Activated T-cell treated with anti-CD3 and anti-CD28 coated beads, Interleukin-2, amount 50 U/mL, for 4 hours (primary cell): ENCODE measurements around the gene PITPNC1. TPM values are rescaled to one million over a fixed set of nuclear protein-coding genes. Genes with fewer than 3 reads are reported as not detected.

Experiments
- ATAC-seq, 2 donors: fragments of 200-7000 bp; cut with Tn5 transposase; one replicate each; pipeline ENCODE4 v1.10.0; 2021
- DNase-seq: peaks from one replicate; pipeline ENCODE4 v3.0.0-alpha.2; 2020
- H3K27me3 Mint-ChIP-seq: one replicate; pipeline ENCODE4 v1.8.0; 2021; ENCODE audit warnings: low read depth, mixed read lengths
- H3K36me3 Mint-ChIP-seq: one replicate; pipeline ENCODE4 v1.8.0; 2022; ENCODE audit warnings: mixed read lengths; ENCODE audit not compliant: insufficient read depth
- H3K4me1 Mint-ChIP-seq: one replicate; pipeline ENCODE4 v1.8.0; 2021; ENCODE audit warnings: low read depth, mixed read lengths
- H3K4me3 Mint-ChIP-seq: one replicate; pipeline ENCODE4 v1.8.0; 2021; ENCODE audit warnings: mild to moderate bottlenecking, moderate library complexity, mixed read lengths
- H3K9me3 Mint-ChIP-seq: one replicate; pipeline ENCODE4 v1.8.0; 2021; ENCODE audit warnings: mixed read lengths
- total RNA-seq, 3 donors: library from RNA; stranded (reverse); gene quantifications; one replicate each; pipeline ENCODE4 v1.2.1, GENCODE V29; 2021

Gene PITPNC1
- total RNA-seq, 3 donors from 2014 or later: 14.3 to 28.0 (median 19.7) TPM

DNA sequence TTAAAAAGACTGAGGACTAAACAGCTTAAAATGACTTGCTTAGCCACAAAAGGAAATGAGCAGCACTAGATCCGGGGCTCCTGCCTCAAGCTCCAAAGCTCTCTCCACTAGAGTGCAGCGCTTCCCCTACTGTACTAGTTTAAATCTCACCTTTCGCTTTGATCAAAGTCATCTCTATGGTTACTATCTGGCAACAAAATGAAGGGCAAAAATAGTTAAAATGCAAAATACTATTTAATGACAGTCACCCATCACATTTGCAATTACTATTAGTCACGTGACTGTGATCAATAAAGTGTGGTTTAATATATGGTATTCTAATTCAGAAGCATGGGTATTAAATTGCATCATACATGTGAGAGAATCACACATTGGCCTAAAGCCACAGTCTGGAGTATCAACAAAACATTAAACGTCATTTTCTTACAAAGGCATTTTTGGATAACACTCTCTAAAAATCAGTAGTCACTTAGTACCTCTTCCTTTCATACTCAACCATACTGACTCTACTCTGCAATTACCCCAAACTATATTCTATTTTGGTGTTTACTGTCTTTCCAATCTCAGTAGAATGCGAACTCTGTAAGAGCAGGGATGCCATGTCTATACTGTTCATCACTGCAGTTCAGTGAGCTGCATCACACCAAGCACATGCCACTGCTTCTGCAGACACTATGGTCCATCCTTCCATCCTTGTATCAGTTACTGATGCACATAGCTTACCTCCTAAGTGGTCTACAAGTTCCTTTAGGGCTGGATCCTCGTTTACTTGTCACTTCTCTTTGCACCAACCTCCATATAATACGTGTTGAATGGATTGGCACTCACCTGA lies 16.9 kb upstream of the PITPNC1 start:
- peaks cover 41% of the 10 kb centered on the region for H3K36me3 Mint-ChIP-seq
- peak; percentile 82 to 86 for ATAC-seq
- DNase-seq: peak; percentile 36
- H3K9me3 Mint-ChIP-seq: no peaks in the 10 kb centered on the region
- H3K27me3 Mint-ChIP-seq: no peaks in the 10 kb centered on the region
- H3K4me3 Mint-ChIP-seq: peak overlapping the region; percentile 67
- peaks cover 61% of the 10 kb centered on the region for H3K4me1 Mint-ChIP-seq

DNA sequence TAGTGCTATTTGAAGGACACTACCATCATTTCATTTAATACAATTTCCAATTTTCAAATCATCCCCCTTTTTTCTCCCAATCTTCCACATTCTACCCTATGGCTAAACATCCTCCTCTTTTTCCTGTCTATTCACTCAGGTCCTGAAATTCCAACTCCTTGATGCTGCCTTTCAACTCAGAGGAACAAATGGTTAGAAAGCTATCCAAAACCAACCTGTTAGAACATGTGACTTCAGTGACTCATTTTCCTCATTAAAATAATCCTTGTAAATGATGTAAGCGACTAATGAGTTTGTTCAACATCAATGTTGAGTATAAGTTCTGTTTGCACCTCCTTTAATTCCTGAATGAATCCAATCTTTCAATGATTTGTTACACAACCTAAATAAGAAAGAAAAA lies 16.2 kb upstream of the PITPNC1 start:
- no peak for DNase-seq
- Mint-ChIP-seq H3K4me3 (peak overlapping the region; percentile 67), H3K4me1 (peaks cover 68% of the 10 kb centered on the region)

DNA sequence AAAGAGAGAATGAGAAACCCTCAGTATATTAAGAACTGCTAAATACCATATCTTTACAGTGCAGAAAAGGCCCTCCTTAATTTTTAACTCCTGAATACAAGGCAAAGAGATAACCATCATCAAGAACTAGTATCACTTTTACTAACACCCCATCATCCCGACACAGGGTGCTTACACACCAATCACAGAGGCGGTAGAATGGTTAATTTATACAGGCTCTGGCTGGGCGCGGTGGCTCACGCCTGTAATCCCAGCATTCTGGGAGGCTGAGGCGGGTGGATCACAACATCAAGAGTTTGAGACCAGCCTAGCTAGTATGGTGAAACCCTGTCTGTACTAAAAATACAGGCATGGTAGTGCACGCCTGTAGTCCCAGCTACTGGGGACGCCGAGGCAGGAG lies 14.9 kb upstream of the PITPNC1 start:
- Mint-ChIP-seq H3K36me3 (peaks cover 33% of the 10 kb centered on the region), H3K4me1 (peaks cover 73% of the 10 kb centered on the region), H3K4me3 (peak overlapping the region; percentile 29), H3K9me3 (no peaks in the 10 kb centered on the region), H3K27me3 (no peaks in the 10 kb centered on the region)
- ATAC-seq (no peak), DNase-seq (no peak)

More for the DNA sequence above, 16.2 kb upstream of the PITPNC1 start:
- Mint-ChIP-seq H3K27me3 (no peaks in the 10 kb centered on the region), H3K9me3 (no peaks in the 10 kb centered on the region), H3K36me3 (peaks cover 39% of the 10 kb centered on the region)
- no peak for ATAC-seq

- Mint-ChIP-seq H3K4me1 (peaks cover 57% of the 10 kb centered on the region), H3K9me3 (no peaks in the 10 kb centered on the region), H3K4me3 (peak overlapping the region; percentile 99), H3K27me3 (no peaks in the 10 kb centered on the region), H3K36me3 (peaks cover 27% of the 10 kb centered on the region)
- DNase-seq (no peak), ATAC-seq (no peak)
Measured at GRCh38 chr17:67364847-67365737, 12.0 kb upstream of the PITPNC1 start.

- H3K36me3 Mint-ChIP-seq: peaks cover 22% of the 10 kb centered on the region
- no peaks in the 10 kb centered on the region for H3K27me3 Mint-ChIP-seq
- ATAC-seq (peak; percentile 64), DNase-seq (no peak)
- H3K4me3 Mint-ChIP-seq: peak overlapping the region; percentile 99
- no peaks in the 10 kb centered on the region for H3K9me3 Mint-ChIP-seq
- H3K4me1 Mint-ChIP-seq: peaks cover 50% of the 10 kb centered on the region
Measured at GRCh38 chr17:67365738-67366192, 11.3 kb upstream of the PITPNC1 start.

DNA sequence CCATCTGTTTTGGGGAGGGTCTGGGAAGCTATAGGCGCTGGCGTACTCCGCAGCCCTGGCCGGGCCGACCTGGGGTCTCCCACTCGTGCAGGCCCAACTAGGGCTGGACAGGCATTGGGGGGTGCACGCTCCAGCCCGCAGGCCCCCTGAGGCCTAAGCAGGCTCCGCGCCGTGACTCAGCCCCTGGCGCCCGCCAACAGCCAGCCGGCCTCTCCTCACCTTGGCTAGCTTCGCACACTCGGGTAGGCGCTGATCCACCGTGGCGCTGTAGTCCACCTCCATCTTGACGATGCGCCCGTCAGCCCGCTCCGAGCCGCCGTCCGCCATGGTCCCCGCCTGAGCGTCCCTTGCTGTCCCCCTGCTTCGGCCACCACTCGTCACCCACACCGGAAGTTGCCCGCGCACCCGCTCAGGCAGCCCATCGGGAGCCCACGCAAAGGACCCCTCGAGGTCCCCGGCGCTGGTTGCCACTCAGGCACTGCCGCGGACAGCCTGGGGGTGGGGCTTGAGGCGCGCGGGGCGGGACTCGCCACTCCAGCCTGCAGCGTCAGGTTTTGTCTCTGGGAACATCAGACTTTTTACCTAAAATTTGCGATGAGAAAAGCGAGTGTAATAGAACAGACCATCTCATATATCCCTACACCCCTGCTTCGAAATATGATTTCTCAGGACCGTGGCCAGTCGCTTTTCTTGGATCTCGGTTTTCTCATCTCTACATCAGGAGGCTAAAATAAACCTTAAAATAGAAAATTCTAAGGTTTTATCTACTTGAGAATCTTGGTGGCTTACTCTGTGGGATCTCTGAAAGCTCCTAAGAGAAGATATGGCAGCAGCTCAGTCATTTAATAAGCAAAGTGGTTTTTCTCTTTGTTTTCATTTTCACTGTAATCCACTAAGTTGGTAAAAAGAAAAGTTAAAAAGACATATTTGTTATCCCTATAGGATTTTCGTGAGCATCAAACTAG lies 10.6 kb upstream of the PITPNC1 start, which contains the start of gene PSMD12:
Gene PSMD12, minus strand, starts transcription at position 385 of the 965 bp plus-strand sequence. Its CDS starts 58 bp downstream, at position 327.
- DNase-seq (peak; percentile 93), ATAC-seq (peak; percentile 85 to 88)

GRCh38 chr17:67369676-67370075 lies 7.4 kb upstream of the PITPNC1 start:
- Mint-ChIP-seq H3K27me3 (no peaks in the 10 kb centered on the region), H3K36me3 (peaks cover 4% of the 10 kb centered on the region), H3K4me3 (no peak overlapping the region), H3K4me1 (peaks cover 22% of the 10 kb centered on the region), H3K9me3 (no peaks in the 10 kb centered on the region)
- ATAC-seq (no peak), DNase-seq (no peak)

More for the DNA sequence above, 10.6 kb upstream of the PITPNC1 start, which contains the start of gene PSMD12:
- H3K4me3 Mint-ChIP-seq: peak within 1 kb of the TSS; percentile 99
- peaks cover 18% of the 10 kb centered on the region for H3K36me3 Mint-ChIP-seq
- H3K27me3 Mint-ChIP-seq: no peaks in the 10 kb centered on the region
- no peaks in the 10 kb centered on the region for H3K9me3 Mint-ChIP-seq
- H3K4me1 Mint-ChIP-seq: peaks cover 44% of the 10 kb centered on the region

DNA sequence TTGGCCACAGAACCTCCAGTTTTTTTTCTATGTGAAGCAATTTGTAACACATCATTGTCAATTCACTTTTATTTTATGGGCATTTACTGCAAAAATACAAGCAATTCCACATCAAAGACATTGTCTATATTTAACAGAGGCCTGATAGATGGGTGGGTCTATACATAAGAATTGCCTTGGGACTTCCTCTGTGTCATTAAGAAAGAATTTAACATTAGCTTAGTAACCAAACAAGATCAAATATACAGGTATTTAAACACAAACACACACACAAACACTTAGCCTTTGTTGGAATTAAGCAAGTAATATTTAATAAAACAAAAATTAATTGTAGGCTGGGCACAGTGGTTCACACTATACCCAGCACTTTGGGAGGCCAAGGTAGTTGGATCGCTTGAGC lies 4.3 kb upstream of the PITPNC1 start:
- H3K4me3 Mint-ChIP-seq: no peak overlapping the region
- no peak for ATAC-seq
- H3K9me3 Mint-ChIP-seq: no peaks in the 10 kb centered on the region
- no peak for DNase-seq
- no peaks in the 10 kb centered on the region for H3K36me3 Mint-ChIP-seq
- H3K4me1 Mint-ChIP-seq: peaks cover 19% of the 10 kb centered on the region
- H3K27me3 Mint-ChIP-seq: no peaks in the 10 kb centered on the region

DNA sequence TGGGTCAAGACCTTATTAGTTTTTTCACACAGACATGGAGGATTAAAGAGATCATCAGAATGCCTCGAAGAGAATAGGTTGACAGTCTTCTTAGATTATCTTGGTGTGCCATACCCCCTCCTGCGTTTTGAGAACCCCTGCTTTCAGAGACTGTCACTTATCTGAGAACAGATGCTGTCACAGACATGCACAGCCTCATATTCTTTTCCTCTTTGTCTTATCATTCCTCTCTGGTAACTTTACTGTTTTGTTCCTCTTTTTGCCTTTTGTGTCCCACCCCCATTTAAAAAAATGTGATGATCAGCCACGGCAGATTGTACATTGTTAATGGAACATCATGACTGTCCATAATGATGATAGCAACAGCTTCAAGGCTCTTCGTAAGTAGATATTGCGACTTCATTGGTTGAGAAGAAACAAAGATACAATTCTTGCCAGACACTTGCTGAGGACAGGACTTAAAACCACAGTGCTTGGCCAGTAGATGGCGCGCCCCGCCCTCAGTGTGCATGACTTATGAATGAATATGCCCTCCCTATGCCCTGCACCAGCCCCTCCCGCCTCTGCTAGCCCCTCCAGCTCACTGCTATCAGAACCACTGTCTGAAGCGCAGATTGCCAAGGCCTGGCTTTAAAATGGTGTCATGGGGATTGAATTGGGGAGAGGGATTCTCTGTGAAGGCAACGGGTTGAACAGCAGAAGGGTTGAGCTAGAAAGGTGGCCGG lies 2.6 kb upstream of the PITPNC1 start:
- Mint-ChIP-seq H3K4me3 (peak overlapping the region; percentile 42), H3K4me1 (peaks cover 25% of the 10 kb centered on the region), H3K36me3 (no peaks in the 10 kb centered on the region), H3K9me3 (no peaks in the 10 kb centered on the region), H3K27me3 (no peaks in the 10 kb centered on the region)
- ATAC-seq (peak; percentile 35), DNase-seq (peak; percentile 88)

- peak overlapping the region; percentile 42 for H3K4me3 Mint-ChIP-seq
- peaks cover 30% of the 10 kb centered on the region for H3K4me1 Mint-ChIP-seq
- ATAC-seq (no peak), DNase-seq (no peak)
- H3K27me3 Mint-ChIP-seq: no peaks in the 10 kb centered on the region
- H3K9me3 Mint-ChIP-seq: no peaks in the 10 kb centered on the region
- H3K36me3 Mint-ChIP-seq: no peaks in the 10 kb centered on the region
Measured at GRCh38 chr17:67375054-67375427, 2.0 kb upstream of the PITPNC1 start.

DNA sequence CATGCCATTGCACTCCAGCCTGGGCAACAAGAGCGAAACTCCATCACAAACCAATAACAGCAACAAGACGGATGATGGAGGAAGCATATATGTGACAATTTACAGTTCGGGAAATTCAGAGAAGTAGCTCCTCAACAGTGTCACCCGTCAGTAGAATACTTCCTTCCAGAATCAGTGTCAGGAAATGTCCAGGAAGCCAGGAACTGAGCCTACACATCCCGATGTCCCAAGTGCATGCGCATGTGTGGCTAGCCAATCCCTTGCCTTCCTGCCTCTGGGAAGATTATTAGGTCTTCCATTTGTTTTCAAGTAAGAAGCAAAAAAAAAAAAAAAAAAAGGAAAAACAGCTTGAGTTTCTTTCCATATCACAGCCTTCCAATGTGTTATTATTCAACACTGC lies 1.4 kb upstream of the PITPNC1 start:
- peak overlapping the region; percentile 80 for H3K4me3 Mint-ChIP-seq
- ATAC-seq (no peak), DNase-seq (no peak)
- H3K36me3 Mint-ChIP-seq: no peaks in the 10 kb centered on the region
- peaks cover 33% of the 10 kb centered on the region for H3K4me1 Mint-ChIP-seq
- no peaks in the 10 kb centered on the region for H3K27me3 Mint-ChIP-seq
- no peaks in the 10 kb centered on the region for H3K9me3 Mint-ChIP-seq

DNA sequence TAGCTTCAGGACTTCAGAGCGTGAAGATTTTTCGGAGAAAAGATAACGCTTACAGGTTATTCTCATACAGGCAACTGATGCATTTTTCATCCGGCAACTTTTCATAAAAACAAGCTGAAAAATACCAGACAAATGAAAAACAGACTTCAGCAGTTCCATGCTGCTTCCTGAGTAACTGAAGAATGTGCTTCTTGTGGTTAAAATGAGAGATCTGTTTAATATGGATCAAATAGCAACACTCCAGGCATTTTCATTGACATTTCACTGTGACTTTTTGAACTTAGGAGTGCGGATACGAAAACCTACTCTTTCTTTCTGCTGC lies 705 bp upstream of the PITPNC1 start:
- no peak for ATAC-seq
- peak overlapping the region; percentile 80 for H3K4me3 Mint-ChIP-seq
- no peaks in the 10 kb centered on the region for H3K27me3 Mint-ChIP-seq

More for the DNA sequence above, 705 bp upstream of the PITPNC1 start:
- no peaks in the 10 kb centered on the region for H3K9me3 Mint-ChIP-seq
- DNase-seq: no peak
- peaks cover 33% of the 10 kb centered on the region for H3K4me1 Mint-ChIP-seq
- H3K36me3 Mint-ChIP-seq: no peaks in the 10 kb centered on the region
